Progenitor cell of endocrine pancreas (in vitro differentiated cells): ENCODE measurements around the gene SND1. TPM values are rescaled to one million over a fixed set of nuclear protein-coding genes. Genes with fewer than 3 reads are reported as not detected.

ENCODE experiments used
- DNase-seq: peaks from one replicate; pipeline ENCODE4 v3.0.0; 2021; ENCODE audit warnings: low spot score; ENCODE audit not compliant: unreplicated experiment
- H3K27ac Mint-ChIP-seq: 2 replicates; pipeline ENCODE4 v1.8.0; 2021; ENCODE audit warnings: mild to moderate bottlenecking, moderate library complexity, mixed read lengths
- H3K27me3 Mint-ChIP-seq: 2 replicates; pipeline ENCODE4 v1.8.0; 2021; ENCODE audit warnings: mixed read lengths
- H3K36me3 Mint-ChIP-seq: 2 replicates; pipeline ENCODE4 v1.8.0; 2022; ENCODE audit warnings: mixed read lengths; ENCODE audit not compliant: insufficient read depth
- H3K4me1 Mint-ChIP-seq: 2 replicates; pipeline ENCODE4 v1.8.0; 2021; ENCODE audit warnings: low read depth, mixed read lengths
- H3K4me3 Mint-ChIP-seq: 2 replicates; pipeline ENCODE4 v1.8.0; 2021; ENCODE audit warnings: low read depth, mild to moderate bottlenecking, moderate library complexity, mixed read lengths
- H3K9me3 Mint-ChIP-seq: 2 replicates; pipeline ENCODE4 v1.8.0; 2021; ENCODE audit warnings: low read depth, mixed read lengths
- total RNA-seq: library from RNA; stranded (reverse); gene quantifications from 2 replicates; pipeline ENCODE4 v1.2.1, GENCODE V29; 2021
- TF ChIP-seq, protein P1 (sequence below): fragments of 200-600 bp; sonication (generic); IDR thresholded peaks from one replicate; pipeline ENCODE4 v1.5.0; 2021; ENCODE audit warnings: antibody characterized with exemption, mild to moderate bottlenecking; ENCODE audit not compliant: unreplicated experiment

SND1 gene
- total RNA-seq, 1 donor from 2014 or later = 213 TPM

DNA sequence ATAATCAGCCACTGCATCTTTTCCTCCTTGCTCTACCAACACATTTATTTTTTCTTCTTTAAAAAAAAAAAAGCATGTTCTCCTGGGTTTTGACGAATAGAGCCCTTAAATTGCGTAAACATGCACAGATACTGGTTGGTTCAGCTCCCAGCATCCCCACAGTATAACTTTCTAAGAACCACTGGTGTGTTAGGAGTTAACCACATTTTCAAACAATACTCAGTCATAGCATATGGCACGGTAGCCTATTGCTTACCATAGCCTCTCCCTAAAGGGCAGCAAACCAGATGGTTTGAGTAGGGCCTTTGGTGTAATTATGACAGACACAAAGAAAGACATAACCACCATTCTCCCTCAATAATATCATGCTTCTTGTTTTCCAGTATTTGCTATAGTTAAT, 234.3 kb downstream of the SND1 start:
- Mint-ChIP-seq H3K36me3 (peaks cover 11% of the 10 kb centered on the region), H3K9me3 (no peaks in the 10 kb centered on the region), H3K4me3 (no peak overlapping the region), H3K4me1 (peaks cover 22% of the 10 kb centered on the region), H3K27me3 (no peaks in the 10 kb centered on the region), H3K27ac (no peak overlapping the region)
- TF ChIP-seq, protein P1, sequence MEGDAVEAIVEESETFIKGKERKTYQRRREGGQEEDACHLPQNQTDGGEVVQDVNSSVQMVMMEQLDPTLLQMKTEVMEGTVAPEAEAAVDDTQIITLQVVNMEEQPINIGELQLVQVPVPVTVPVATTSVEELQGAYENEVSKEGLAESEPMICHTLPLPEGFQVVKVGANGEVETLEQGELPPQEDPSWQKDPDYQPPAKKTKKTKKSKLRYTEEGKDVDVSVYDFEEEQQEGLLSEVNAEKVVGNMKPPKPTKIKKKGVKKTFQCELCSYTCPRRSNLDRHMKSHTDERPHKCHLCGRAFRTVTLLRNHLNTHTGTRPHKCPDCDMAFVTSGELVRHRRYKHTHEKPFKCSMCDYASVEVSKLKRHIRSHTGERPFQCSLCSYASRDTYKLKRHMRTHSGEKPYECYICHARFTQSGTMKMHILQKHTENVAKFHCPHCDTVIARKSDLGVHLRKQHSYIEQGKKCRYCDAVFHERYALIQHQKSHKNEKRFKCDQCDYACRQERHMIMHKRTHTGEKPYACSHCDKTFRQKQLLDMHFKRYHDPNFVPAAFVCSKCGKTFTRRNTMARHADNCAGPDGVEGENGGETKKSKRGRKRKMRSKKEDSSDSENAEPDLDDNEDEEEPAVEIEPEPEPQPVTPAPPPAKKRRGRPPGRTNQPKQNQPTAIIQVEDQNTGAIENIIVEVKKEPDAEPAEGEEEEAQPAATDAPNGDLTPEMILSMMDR = no peak
- no peak for DNase-seq

DNA sequence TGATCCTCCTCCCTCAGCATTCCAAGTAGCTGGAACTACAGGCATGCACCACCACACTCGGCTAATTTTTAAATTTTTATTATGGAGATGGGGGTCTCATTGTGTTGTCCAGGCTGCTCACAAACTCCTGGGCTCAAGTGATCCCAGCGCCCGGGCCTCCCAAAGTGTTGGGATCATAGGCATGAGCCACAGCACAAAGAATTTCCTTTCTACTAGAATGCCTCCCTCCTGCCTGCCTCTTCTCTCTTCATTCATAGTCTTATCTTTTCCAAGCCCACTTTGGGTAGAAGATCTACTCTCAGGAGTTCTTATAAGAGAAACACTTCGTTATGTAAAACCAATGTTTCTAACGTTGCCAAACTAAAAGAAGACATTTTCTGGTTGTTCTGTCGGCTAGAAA, 235.1 kb downstream of the SND1 start:
- Mint-ChIP-seq H3K27me3 (no peaks in the 10 kb centered on the region), H3K27ac (no peak overlapping the region), H3K9me3 (no peaks in the 10 kb centered on the region), H3K4me3 (no peak overlapping the region), H3K4me1 (peaks cover 31% of the 10 kb centered on the region), H3K36me3 (peaks cover 11% of the 10 kb centered on the region)
- DNase-seq = no peak
- TF ChIP-seq, protein P1 = no peak

DNA sequence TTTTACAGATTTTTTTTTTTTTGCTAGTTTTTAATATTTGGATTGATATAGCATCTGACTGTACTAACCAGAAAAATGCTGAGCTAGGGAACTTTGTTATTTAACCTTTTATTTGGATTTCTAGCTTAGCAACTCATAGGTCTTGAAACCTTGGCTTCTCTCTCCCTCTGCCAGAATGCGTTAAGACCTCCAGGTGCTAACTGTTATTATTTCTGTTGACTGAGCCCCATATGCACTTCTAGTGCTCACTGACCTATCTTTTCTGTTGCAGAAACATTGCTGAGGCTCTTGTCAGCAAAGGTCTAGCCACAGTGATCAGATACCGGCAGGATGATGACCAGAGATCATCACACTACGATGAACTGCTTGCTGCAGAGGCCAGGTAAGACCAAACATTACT, 235.6 kb downstream of the SND1 start:
- H3K9me3 Mint-ChIP-seq = no peaks in the 10 kb centered on the region
- TF ChIP-seq, protein P1 = no peak
- H3K27me3 Mint-ChIP-seq = no peaks in the 10 kb centered on the region
- H3K4me3 Mint-ChIP-seq = no peak overlapping the region
- H3K4me1 Mint-ChIP-seq = peaks cover 34% of the 10 kb centered on the region
- peaks cover 11% of the 10 kb centered on the region for H3K36me3 Mint-ChIP-seq
- DNase-seq = no peak
- H3K27ac Mint-ChIP-seq = no peak overlapping the region

DNA sequence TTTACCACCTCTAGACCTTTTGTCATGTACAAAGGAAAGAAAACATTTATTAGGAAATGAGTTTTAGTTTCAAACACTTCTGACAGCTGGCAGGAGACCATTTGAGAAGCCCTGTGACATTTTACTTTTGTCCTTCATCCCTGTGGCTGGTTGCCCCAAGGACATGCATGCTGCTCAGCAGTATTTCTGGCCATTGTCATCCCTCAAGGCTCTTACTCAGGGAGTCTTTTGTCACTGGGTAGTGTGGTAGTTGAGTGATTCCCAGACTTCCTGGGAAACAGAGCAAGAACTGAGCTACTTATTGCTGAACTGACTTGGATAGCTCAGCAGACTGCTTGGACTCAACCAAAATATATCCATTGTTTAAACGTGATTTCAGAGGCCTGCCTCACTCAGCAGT, 236.4 kb downstream of the SND1 start:
- DNase-seq = no peak
- Mint-ChIP-seq H3K27ac (no peak overlapping the region), H3K9me3 (no peaks in the 10 kb centered on the region), H3K36me3 (peaks cover 17% of the 10 kb centered on the region), H3K4me3 (no peak overlapping the region), H3K27me3 (no peaks in the 10 kb centered on the region), H3K4me1 (peaks cover 37% of the 10 kb centered on the region)
- TF ChIP-seq, protein P1 = no peak

DNA sequence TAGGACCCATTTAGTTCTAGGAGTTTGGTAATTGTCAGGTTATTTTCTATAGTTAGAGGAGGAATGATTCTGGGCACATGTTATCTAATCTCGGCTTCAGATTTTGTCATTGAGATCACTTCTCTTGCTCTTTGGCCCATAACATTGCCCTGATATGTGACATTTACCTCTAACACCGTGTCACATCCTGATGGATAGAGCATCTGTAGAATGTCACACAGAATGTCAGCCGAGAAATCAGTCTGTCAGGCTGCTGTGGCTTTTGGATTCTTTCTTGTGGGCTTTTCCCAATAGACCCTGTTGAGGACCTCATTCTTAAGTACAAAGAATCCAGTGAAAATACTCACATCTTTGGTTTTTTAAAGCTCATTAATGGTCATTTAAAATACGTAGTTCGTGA, 236.8 kb downstream of the SND1 start:
- Mint-ChIP-seq H3K36me3 (peaks cover 20% of the 10 kb centered on the region), H3K4me3 (no peak overlapping the region), H3K27me3 (no peaks in the 10 kb centered on the region), H3K4me1 (peaks cover 37% of the 10 kb centered on the region), H3K27ac (no peak overlapping the region), H3K9me3 (no peaks in the 10 kb centered on the region)
- no peak for DNase-seq
- TF ChIP-seq, protein P1 = no peak
